ENCODE data around the gene PAX7. TPM values are rescaled to one million over a fixed set of nuclear protein-coding genes. Genes with fewer than 3 reads are reported as not detected.
"Not testable (repeated sequence)": the region's sequence is repeated elsewhere in the genome, so short reads cannot be mapped to it uniquely, and the experiment has no call there.

The PAX7 gene
- total RNA-seq, 2 donors from 2014 or later, result not detected

- Mint-ChIP-seq H3K36me3 (peaks cover 7% of the 10 kb centered on the region), H3K27ac (no peak overlapping the region), H3K4me3 (no peak overlapping the region), H3K27me3 (peaks cover 21 to 29% of the 10 kb centered on the region in 2 donors), H3K9me3 (no peaks in the 10 kb centered on the region), H3K4me1 (ENCODE audit: low read depth in 2 of 2) (no peaks in the 10 kb centered on the region)
- DNase-seq (ENCODE audit: low spot score), result no peak
- no peak for ATAC-seq
Measured at GRCh38 chr1:18750600-18750999, 120.0 kb downstream of the PAX7 start.

DNA sequence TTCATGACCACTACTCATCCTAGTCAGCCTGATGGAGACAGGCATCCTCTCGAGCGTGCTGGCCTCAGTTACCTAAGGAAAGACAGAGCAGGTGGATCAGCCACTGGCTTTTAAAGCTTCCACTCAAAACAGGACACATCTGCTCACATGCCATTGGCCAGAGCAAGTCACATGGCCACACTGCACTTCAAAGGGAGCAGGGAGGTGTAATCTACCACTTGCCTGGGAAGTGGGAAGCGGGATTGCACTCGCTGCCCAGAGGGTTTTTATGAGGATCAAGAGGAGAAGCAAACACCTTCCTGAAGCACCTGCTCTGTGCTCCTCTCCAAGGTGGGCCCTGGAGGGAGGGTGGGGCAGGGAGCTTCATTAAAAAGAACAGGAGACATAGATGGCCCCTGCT, 120.8 kb downstream of the PAX7 start:
- Mint-ChIP-seq H3K36me3 (peaks cover 7% of the 10 kb centered on the region), H3K27ac (no peak overlapping the region), H3K27me3 (peaks cover 23 to 29% of the 10 kb centered on the region in 2 donors), H3K4me1 (ENCODE audit: low read depth in 2 of 2) (no peaks in the 10 kb centered on the region), H3K9me3 (no peaks in the 10 kb centered on the region), H3K4me3 (no peak overlapping the region)
- ATAC-seq (no peak), DNase-seq (ENCODE audit: low spot score) (no peak)

GRCh38 chr1:18752409-18752808, 121.8 kb downstream of the PAX7 start:
- no peak for DNase-seq (ENCODE audit: low spot score)
- H3K27me3 Mint-ChIP-seq, result peaks cover 24 to 29% of the 10 kb centered on the region in 2 donors
- no peaks in the 10 kb centered on the region for H3K9me3 Mint-ChIP-seq
- peaks cover 7% of the 10 kb centered on the region for H3K36me3 Mint-ChIP-seq
- H3K4me3 Mint-ChIP-seq, result no peak overlapping the region
- H3K27ac Mint-ChIP-seq, result no peak overlapping the region
- H3K4me1 Mint-ChIP-seq (ENCODE audit: low read depth in 2 of 2), result no peaks in the 10 kb centered on the region
- no peak for ATAC-seq

- no peak for DNase-seq (ENCODE audit: low spot score)
- Mint-ChIP-seq H3K4me3 (no peak overlapping the region), H3K27me3 (peaks cover 17 to 34% of the 10 kb centered on the region in 2 donors), H3K4me1 (ENCODE audit: low read depth in 2 of 2) (no peaks in the 10 kb centered on the region), H3K27ac (no peak overlapping the region), H3K9me3 (no peaks in the 10 kb centered on the region), H3K36me3 (peaks cover 9% of the 10 kb centered on the region)
- ATAC-seq, result no peak
Measured at GRCh38 chr1:18760156-18760555, 129.5 kb downstream of the PAX7 start.

DNA sequence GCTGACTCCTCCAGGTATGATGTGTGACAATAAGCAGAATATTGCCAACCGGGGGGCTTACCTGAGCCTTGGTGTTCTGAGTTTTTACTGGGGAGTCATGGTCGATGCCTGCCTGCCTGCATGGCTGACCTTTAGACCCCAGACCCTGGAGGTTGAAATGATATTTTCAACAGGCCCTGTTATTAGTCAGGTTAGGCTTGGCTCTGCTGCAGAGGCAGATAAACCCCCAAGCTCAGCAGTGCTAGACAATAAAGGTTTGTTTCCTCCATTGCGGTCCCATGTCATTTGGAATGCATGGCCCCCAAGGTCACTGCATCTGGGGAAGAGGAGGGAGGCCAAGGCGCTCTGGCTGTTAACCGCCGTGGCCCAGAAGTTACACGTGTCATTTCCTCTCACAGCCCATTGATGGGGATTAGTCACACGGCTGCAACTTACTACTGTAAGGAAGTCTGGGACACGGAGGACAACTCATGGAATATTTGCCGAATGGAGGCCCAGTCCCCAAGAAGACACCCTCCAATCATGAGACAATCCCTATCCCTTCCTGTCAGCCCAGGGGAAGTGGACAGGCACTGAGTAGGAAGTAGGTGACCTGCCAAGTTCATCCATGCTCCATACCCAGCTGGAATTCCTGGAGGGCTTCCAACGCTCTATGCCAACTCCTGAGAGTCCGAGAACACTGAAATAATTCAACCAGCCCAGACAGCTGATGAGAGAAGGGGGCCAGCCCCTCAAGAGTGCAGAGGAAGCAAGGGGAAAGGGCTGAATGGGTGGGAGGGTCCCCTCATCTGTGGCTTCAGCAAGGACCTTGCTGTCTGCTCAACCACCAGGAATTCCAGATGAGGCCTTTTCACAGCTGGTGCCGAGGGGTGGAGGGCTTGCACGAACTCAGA, 131.5 kb downstream of the PAX7 start:
- no peak overlapping the region for H3K27ac Mint-ChIP-seq
- DNase-seq (ENCODE audit: low spot score), result no peak
- no peaks in the 10 kb centered on the region for H3K9me3 Mint-ChIP-seq
- H3K4me3 Mint-ChIP-seq, result no peak overlapping the region
- H3K4me1 Mint-ChIP-seq (ENCODE audit: low read depth in 2 of 2), result no peaks in the 10 kb centered on the region
- no peak for ATAC-seq
- H3K36me3 Mint-ChIP-seq, result peaks cover 9% of the 10 kb centered on the region
- H3K27me3 Mint-ChIP-seq, result peaks cover 12 to 33% of the 10 kb centered on the region in 2 donors

- no peak for ATAC-seq
Measured at GRCh38 chr1:18764362-18764761, 133.7 kb downstream of the PAX7 start.

GRCh38 chr1:18765725-18766124, 135.1 kb downstream of the PAX7 start:
- no peaks in the 10 kb centered on the region for H3K4me1 Mint-ChIP-seq (ENCODE audit: low read depth in 2 of 2)
- H3K27me3 Mint-ChIP-seq, result peaks cover 19 to 30% of the 10 kb centered on the region in 2 donors
- H3K4me3 Mint-ChIP-seq, result no peak overlapping the region
- ATAC-seq (no peak), DNase-seq (ENCODE audit: low spot score) (no peak)
- no peak overlapping the region for H3K27ac Mint-ChIP-seq
- H3K36me3 Mint-ChIP-seq, result no peaks in the 10 kb centered on the region
- no peaks in the 10 kb centered on the region for H3K9me3 Mint-ChIP-seq

More at GRCh38 chr1:18764362-18764761, 133.7 kb downstream of the PAX7 start:
- H3K4me3 Mint-ChIP-seq, result no peak overlapping the region
- no peak for DNase-seq (ENCODE audit: low spot score)
- H3K36me3 Mint-ChIP-seq, result no peaks in the 10 kb centered on the region
- H3K27ac Mint-ChIP-seq, result no peak overlapping the region
- H3K9me3 Mint-ChIP-seq, result no peaks in the 10 kb centered on the region
- H3K27me3 Mint-ChIP-seq, result peaks cover 10 to 16% of the 10 kb centered on the region in 2 donors
- H3K4me1 Mint-ChIP-seq (ENCODE audit: low read depth in 2 of 2), result no peaks in the 10 kb centered on the region

DNA sequence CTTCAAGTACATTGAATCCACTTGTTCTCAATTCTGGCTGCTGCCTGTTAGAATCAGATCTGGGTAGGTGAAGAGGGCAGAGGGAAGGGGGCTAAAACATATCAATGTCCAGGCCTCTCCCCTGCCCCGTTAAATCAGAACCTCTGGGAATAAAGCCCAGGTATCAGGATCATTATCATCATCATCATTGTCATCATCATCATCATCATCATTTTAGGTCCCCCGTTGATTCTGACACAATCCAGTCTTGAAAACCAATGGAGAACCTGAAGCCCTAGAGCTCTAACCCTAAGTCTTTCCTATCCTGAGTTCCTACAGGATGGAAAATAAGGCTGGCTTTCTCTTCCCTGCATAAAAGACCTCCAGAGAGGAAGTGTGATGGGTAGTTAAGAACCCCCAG, 135.7 kb downstream of the PAX7 start:
- H3K4me1 Mint-ChIP-seq (ENCODE audit: low read depth in 2 of 2), result no peaks in the 10 kb centered on the region
- no peak overlapping the region for H3K4me3 Mint-ChIP-seq
- no peak for ATAC-seq
- DNase-seq (ENCODE audit: low spot score), result no peak
- no peak overlapping the region for H3K27ac Mint-ChIP-seq
- H3K9me3 Mint-ChIP-seq, result no peaks in the 10 kb centered on the region
- H3K36me3 Mint-ChIP-seq, result no peaks in the 10 kb centered on the region
- H3K27me3 Mint-ChIP-seq, result peaks cover 21 to 35% of the 10 kb centered on the region in 2 donors

GRCh38 chr1:18767576-18767975, 136.9 kb downstream of the PAX7 start:
- not testable (repeated sequence) for ATAC-seq; DNase-seq (ENCODE audit: low spot score); H3K9me3 Mint-ChIP-seq; H3K36me3 Mint-ChIP-seq; H3K4me3 Mint-ChIP-seq; H3K27ac Mint-ChIP-seq; H3K4me1 Mint-ChIP-seq (ENCODE audit: low read depth in 2 of 2)
- H3K27me3 Mint-ChIP-seq, result peaks cover 23 to 38% of the 10 kb centered on the region in 2 donors

GRCh38 chr1:18768086-18768485, 137.4 kb downstream of the PAX7 start:
- peaks cover 23 to 38% of the 10 kb centered on the region in 2 donors for H3K27me3 Mint-ChIP-seq
- ATAC-seq, result no peak
- no peak for DNase-seq (ENCODE audit: low spot score)
- no peaks in the 10 kb centered on the region for H3K4me1 Mint-ChIP-seq (ENCODE audit: low read depth in 2 of 2)
- H3K27ac Mint-ChIP-seq, result no peak overlapping the region
- no peaks in the 10 kb centered on the region for H3K36me3 Mint-ChIP-seq
- no peak overlapping the region for H3K4me3 Mint-ChIP-seq
- no peaks in the 10 kb centered on the region for H3K9me3 Mint-ChIP-seq

GRCh38 chr1:18769140-18769539, 138.5 kb downstream of the PAX7 start:
- DNase-seq (ENCODE audit: low spot score) (no peak), ATAC-seq (no peak)
- Mint-ChIP-seq H3K4me3 (no peak overlapping the region), H3K4me1 (ENCODE audit: low read depth in 2 of 2) (no peaks in the 10 kb centered on the region), H3K27me3 (peaks cover 27 to 41% of the 10 kb centered on the region in 2 donors), H3K36me3 (no peaks in the 10 kb centered on the region), H3K9me3 (no peaks in the 10 kb centered on the region), H3K27ac (no peak overlapping the region)

DNA sequence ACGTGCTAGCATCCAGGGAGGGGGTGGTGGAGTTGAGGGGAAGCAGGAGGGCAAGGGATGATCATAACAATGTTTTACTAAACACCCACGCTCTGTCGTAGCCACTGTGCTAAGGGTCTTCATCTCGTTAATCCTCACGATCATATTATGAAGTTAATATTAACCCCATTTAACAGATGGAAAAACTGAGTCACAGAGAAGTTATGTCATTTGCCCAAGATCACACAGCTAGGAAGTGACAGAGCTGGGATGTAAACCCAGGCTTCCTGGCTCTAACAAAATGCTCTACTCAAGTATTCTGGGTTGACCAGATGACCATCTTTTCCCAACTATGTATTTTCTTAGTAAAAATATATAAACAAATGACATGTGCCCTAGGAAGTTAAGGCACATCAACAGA, 140.2 kb downstream of the PAX7 start:
- Mint-ChIP-seq H3K9me3 (no peaks in the 10 kb centered on the region), H3K27ac (no peak overlapping the region), H3K4me3 (no peak overlapping the region), H3K36me3 (no peaks in the 10 kb centered on the region), H3K4me1 (ENCODE audit: low read depth in 2 of 2) (no peaks in the 10 kb centered on the region), H3K27me3 (peaks cover 24 to 39% of the 10 kb centered on the region in 2 donors)
- DNase-seq (ENCODE audit: low spot score) (no peak), ATAC-seq (no peak)

DNA sequence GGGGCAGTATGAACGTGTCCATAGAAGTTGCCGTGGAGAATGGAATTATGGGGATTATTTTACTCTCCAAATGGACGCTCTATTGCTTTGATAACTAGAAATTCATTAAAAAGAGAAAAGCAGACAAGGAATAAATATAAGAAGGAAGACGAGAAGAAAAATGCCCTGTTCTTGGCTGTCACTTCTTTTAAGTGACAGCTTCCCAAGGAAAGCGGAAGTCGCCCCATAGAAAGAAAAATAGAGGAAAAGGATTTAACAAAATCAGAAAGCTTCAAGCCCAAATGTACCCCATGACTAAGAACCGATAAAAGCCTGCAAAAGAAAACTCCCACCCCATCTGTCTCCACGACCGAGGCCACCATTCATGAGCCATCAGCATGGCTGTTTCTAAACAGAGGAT, 143.1 kb downstream of the PAX7 start:
- Mint-ChIP-seq H3K36me3 (no peaks in the 10 kb centered on the region), H3K27ac (no peak overlapping the region), H3K4me1 (ENCODE audit: low read depth in 2 of 2) (no peaks in the 10 kb centered on the region), H3K4me3 (no peak overlapping the region), H3K27me3 (peaks cover 38 to 57% of the 10 kb centered on the region in 2 donors), H3K9me3 (no peaks in the 10 kb centered on the region)
- ATAC-seq (no peak), DNase-seq (ENCODE audit: low spot score) (no peak)

GRCh38 chr1:18775341-18775740, 144.7 kb downstream of the PAX7 start:
- H3K36me3 Mint-ChIP-seq, result no peaks in the 10 kb centered on the region
- no peak for DNase-seq (ENCODE audit: low spot score)
- ATAC-seq, result no peak
- no peaks in the 10 kb centered on the region for H3K4me1 Mint-ChIP-seq (ENCODE audit: low read depth in 2 of 2)
- no peaks in the 10 kb centered on the region for H3K9me3 Mint-ChIP-seq
- H3K27ac Mint-ChIP-seq, result no peak overlapping the region
- peaks cover 37 to 59% of the 10 kb centered on the region in 2 donors for H3K27me3 Mint-ChIP-seq
- no peak overlapping the region for H3K4me3 Mint-ChIP-seq

All from natural killer cell treated with Interleukin-12 subunit alpha and Interleukin-12 subunit beta and Interleukin-15 and Interleukin-18, amount 100 ng/mL, for 72 hours (primary cell).